ENCODE measurements around the gene PAMR1. TPM values are rescaled to one million over a fixed set of nuclear protein-coding genes. Genes with fewer than 3 reads are reported as not detected.

The PAMR1 gene
- total RNA-seq, 4 donors from 2014 or later = 4.0 to 13.5 (median 10.4) TPM

DNA sequence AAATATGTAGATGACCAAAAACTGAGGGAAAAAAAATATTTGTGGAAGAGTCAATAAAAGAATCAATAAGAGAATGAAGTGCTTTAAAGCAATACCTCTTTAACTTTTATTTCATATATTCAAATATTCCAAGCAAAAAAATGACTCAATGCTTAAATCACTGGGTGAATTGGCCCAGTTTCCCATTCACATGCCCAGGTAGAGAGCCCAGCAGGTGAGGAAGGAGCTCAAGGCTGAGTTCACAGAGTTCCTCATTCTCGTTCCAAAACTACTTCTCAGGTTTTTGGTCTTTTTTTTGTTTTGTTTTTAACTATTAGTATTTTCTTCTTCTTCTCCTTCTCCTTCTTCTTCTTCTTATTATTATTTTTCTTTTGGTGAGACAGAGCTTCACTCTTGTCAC is 136.3 kb downstream of the PAMR1 start:
- intact Hi-C loops (cut with DNase I; ENCODE audit: low total_unique reads) (no loop called here), in situ Hi-C loops (cut with MboI; ENCODE audit: low pct_ligation_motif_present in 1 of 4, low pct_unique_long_range_greater_than_20kb in 1 of 4, low sequenced_read_pairs in 3 of 4) (loop anchor here in 2 of 4 donors (10.0 to 25.0 kb wide), 2 partner anchors 464 to 802 kb away; no protein-coding TSS in a partner anchor)
- DNase-seq = no peak
- 70 to 83% methylated on average over 1 of the region's 1 CpG for WGBS, 2 donors (ENCODE audit: low coverage in 1 of 2)
- H3K27ac ChIP-seq = no peak overlapping the region
- H3K27me3 ChIP-seq = no peaks in the 10 kb centered on the region
- no peak overlapping the region for H3K4me3 ChIP-seq
- no peak for TF ChIP-seq EP300 (IDR thresholded peaks at IDR 0.05; ENCODE audit: low read depth)
- H3K4me1 ChIP-seq = peaks cover 5 to 25% (median 13%) of the 10 kb centered on the region in 4 donors
- no peaks in the 10 kb centered on the region for H3K9me3 ChIP-seq
- H3K36me3 ChIP-seq = no peaks in the 10 kb centered on the region

DNA sequence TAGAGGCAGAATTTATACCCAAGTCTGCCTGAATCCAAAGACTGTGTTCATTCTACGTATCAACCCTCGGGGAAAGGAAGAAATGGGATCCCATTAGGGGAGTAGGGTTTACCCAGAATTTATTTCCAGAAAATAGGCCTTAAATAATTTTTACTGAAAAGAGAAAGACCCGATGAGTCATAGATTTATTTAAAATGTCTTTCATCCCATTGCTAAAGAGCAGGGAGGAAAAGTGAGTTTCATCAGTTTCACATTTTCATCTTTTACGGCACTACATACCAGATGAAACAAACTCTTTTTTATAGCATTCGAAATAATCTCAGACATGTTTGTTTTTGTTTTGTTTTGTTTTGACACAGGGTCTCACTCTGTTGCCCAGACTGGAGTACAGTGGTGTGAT is 137.4 kb downstream of the PAMR1 start:
- no peak overlapping the region for H3K27ac ChIP-seq
- WGBS, 2 donors (ENCODE audit: low coverage in 1 of 2) = 86 to 88% methylated on average over 5 of the region's 5 CpGs
- no peaks in the 10 kb centered on the region for H3K36me3 ChIP-seq
- intact Hi-C loops (cut with DNase I; ENCODE audit: low total_unique reads) = no loop called here
- H3K27me3 ChIP-seq = no peaks in the 10 kb centered on the region
- in situ Hi-C loops (cut with MboI; ENCODE audit: low pct_ligation_motif_present in 1 of 4, low pct_unique_long_range_greater_than_20kb in 1 of 4, low sequenced_read_pairs in 3 of 4) = loop anchor here in 2 of 4 donors (10.0 to 25.0 kb wide), 2 partner anchors 463 to 801 kb away; no protein-coding TSS in a partner anchor
- H3K9me3 ChIP-seq = no peaks in the 10 kb centered on the region
- no peak for DNase-seq
- no peak overlapping the region for H3K4me3 ChIP-seq
- TF ChIP-seq POLR2AphosphoS5 (IDR thresholded peaks at IDR 0.05) (no peak), CTCF (IDR thresholded peaks at IDR 0.05) (no peak), POLR2A (IDR thresholded peaks at IDR 0.05) (no peak), EP300 (IDR thresholded peaks at IDR 0.05; ENCODE audit: low read depth) (no peak)
- peaks cover 5 to 25% (median 13%) of the 10 kb centered on the region in 4 donors for H3K4me1 ChIP-seq

DNA sequence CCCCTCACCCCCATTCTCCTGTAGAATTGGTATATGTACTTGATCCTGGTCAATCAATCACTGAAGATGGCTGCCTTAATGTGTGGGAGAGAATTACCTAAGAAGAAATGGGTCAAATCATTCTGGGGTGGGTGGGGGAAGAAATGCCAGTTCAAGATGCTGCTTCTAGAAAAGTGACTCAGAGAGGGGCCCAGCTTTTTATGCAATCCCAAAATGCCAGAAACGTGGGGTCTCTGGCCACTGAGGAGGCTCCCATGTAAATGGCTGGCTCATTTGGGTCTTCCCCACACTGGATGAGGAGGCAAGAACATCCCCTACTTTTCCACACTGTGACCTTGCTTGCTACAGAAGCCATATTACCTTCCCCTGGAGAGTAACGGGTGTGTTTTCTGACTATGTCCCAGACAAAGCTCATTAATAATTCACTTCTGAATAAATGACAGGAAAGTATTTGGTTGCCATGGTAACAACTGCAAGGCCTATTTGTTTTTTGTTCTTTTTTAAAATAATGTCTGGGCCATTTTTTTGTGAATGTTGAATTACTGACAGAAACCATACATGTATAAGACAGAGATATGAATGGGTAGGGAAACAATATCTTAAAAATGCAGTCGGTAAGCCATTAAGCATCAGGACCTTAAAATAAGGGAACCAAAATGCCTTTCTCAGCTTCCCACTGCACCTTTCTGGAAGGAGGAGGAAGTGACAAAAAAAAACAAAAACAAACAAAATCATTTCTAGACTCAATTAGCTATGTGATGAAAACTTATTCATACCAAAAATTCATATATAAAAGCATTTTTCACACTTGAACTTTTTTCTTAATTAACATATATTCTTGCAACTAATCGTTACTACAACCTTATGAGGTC is 138.1 kb downstream of the PAMR1 start:
- H3K4me1 ChIP-seq = peaks cover 5 to 24% (median 12%) of the 10 kb centered on the region in 4 donors
- TF ChIP-seq CTCF (IDR thresholded peaks at IDR 0.05) (peak in 1 of 5 experiments; percentile 15), POLR2A (IDR thresholded peaks at IDR 0.05) (no peak)
- in situ Hi-C loops (cut with MboI; ENCODE audit: low pct_ligation_motif_present in 1 of 4, low pct_unique_long_range_greater_than_20kb in 1 of 4, low sequenced_read_pairs in 3 of 4) (loop anchor here in 2 of 4 donors (10.0 to 25.0 kb wide), 2 partner anchors 463 to 800 kb away; no protein-coding TSS in a partner anchor), intact Hi-C loops (cut with DNase I; ENCODE audit: low total_unique reads) (no loop called here)
- no peaks in the 10 kb centered on the region for H3K36me3 ChIP-seq
- H3K4me3 ChIP-seq = no peak overlapping the region
- no peak overlapping the region for H3K27ac ChIP-seq
- 53 to 73% methylated on average over 4 of the region's 4 CpGs for WGBS, 2 donors (ENCODE audit: low coverage in 1 of 2)
- no peak for DNase-seq
- H3K27me3 ChIP-seq = no peaks in the 10 kb centered on the region
- no peaks in the 10 kb centered on the region for H3K9me3 ChIP-seq

DNA sequence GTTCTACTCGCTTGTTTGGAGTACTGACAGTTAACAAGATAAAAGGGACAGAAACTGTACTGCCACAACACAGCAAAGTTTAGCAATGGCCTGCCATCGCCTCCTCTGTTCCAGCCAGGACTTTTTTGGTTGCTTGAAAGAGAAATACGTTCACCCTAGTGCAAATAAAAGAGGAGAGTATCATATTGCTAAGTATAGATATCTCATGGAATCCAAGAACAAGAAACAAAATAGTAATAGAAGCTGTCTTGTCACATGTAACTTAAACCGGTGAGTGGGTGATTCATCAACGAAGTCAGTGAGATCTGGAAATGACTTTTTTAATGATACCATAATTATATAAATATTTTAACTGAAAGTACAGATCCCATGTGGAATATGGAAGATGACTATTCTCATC is 141.5 kb downstream of the PAMR1 start:
- Histone ChIP-seq H3K9me3 (no peaks in the 10 kb centered on the region), H3K27ac (no peak overlapping the region), H3K4me1 (no peaks in the 10 kb centered on the region), H3K4me3 (no peak overlapping the region), H3K27me3 (no peaks in the 10 kb centered on the region), H3K36me3 (no peaks in the 10 kb centered on the region)
- in situ Hi-C loops (cut with MboI; ENCODE audit: low pct_ligation_motif_present in 1 of 4, low pct_unique_long_range_greater_than_20kb in 1 of 4, low sequenced_read_pairs in 3 of 4) (loop anchor here in 2 of 4 donors (10.0 to 25.0 kb wide), 2 partner anchors 459 to 797 kb away; no protein-coding TSS in a partner anchor), intact Hi-C loops (cut with DNase I; ENCODE audit: low total_unique reads) (no loop called here)
- TF ChIP-seq EP300 (IDR thresholded peaks at IDR 0.05; ENCODE audit: low read depth) (no peak), POLR2A (IDR thresholded peaks at IDR 0.05) (no peak), POLR2AphosphoS5 (IDR thresholded peaks at IDR 0.05) (no peak), CTCF (IDR thresholded peaks at IDR 0.05) (no peak)
- DNase-seq = no peak
- 85 to 95% methylated on average over 2 to 5 of the region's 5 CpGs for WGBS, 2 donors (ENCODE audit: low coverage in 1 of 2)

Other genes starting within 250 kb of the PAMR1 start
- under 1 TPM in 3 of 4 donors, not detected in 1; 0.27 to 0.80 (median 0.79) TPM for gene SLC1A2, start 106.1 kb downstream of the PAMR1 start, total RNA-seq
- 1 to 10 TPM in 1 of 4 donors, under 1 TPM in 2, not detected in 1; 0.14 to 2.6 (median 0.64) TPM for gene FJX1, start 92.8 kb upstream of the PAMR1 start, total RNA-seq
- gene TRIM44, start 137.2 kb upstream of the PAMR1 start, total RNA-seq = 10 to 100 TPM; 17.9 to 93.9 (median 37.5) TPM